GM19099 (cell line): ENCODE results near the gene DNAJC28.

Experiments used
- POLR2A ChIP-seq: IDR thresholded peaks from 3 replicates; pipeline ENCODE4 v1.6.1; 2011; ENCODE audit warnings: low read depth; ENCODE audit not compliant: insufficient read length; ENCODE audit errors: extremely low read depth

DNAJC28 gene

GRCh38 chr21:33458861-33459260 lies 32.7 kb downstream of the DNAJC28 start:
- no peak for TF ChIP-seq POLR2A

DNA sequence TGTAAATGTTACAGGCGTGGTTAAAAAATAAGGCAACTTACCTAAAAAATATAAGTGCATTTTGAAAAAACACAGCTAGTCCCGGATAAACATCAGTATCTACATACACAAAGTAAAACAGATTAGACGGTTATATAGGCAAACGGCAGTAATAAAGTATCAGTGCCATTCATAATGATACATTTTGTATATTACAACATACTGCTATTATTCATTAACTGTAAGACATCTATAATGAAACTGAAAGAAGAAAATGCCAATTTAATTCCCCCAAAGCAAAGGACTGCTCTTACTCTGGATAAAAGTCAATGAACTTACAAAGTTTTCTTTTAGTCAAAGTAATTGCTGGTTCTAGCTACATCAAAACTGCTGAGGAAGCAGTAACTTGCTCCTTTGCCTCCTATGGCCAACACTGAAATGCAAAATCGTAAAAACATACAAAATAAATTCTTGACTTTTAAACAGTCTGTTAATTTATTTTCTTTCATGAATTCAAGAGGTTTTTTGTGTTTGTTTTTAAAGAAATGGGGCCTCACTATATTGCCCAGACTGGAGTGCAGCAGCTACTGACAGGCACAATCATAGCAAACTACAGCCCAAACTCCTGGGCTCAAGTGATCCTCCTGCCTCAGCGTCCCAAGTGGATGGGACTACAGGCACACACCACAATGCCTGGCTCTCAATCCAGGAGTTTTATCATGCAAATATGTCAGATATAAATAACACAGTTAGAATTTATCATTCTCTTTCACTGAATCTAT lies 35.6 kb downstream of the DNAJC28 start:
- TF ChIP-seq POLR2A, result no peak

GRCh38 chr21:33452362-33452761 lies 39.2 kb downstream of the DNAJC28 start:
- no peak for TF ChIP-seq POLR2A

DNA sequence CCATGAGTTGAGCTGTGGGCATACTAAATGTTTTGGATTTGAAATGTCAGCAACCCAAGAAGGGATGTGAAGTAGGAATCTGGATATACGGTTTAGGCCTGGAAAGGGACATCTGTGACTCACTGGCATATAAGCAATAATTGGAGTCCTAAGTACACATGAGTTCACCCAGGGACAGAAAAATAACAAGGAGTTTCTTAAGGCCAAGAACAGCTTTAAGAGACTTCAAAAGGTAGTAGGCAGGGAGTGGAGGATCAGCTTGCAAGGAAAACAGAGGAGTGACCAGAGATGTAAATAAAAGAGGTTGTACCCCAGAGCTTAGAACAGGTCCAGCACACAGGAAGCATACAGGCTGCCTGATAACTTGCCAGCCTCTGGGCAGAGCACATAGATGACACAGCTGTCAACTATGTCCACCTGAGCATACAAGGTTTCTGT lies 39.9 kb downstream of the DNAJC28 start:
- no peak for TF ChIP-seq POLR2A

- no peak for TF ChIP-seq POLR2A
Measured at GRCh38 chr21:33449616-33450015, 41.9 kb downstream of the DNAJC28 start.

GRCh38 chr21:33444499-33444898 lies 47.0 kb downstream of the DNAJC28 start:
- no peak for TF ChIP-seq POLR2A

GRCh38 chr21:33443194-33443593 lies 48.3 kb downstream of the DNAJC28 start:
- no peak for TF ChIP-seq POLR2A

DNA sequence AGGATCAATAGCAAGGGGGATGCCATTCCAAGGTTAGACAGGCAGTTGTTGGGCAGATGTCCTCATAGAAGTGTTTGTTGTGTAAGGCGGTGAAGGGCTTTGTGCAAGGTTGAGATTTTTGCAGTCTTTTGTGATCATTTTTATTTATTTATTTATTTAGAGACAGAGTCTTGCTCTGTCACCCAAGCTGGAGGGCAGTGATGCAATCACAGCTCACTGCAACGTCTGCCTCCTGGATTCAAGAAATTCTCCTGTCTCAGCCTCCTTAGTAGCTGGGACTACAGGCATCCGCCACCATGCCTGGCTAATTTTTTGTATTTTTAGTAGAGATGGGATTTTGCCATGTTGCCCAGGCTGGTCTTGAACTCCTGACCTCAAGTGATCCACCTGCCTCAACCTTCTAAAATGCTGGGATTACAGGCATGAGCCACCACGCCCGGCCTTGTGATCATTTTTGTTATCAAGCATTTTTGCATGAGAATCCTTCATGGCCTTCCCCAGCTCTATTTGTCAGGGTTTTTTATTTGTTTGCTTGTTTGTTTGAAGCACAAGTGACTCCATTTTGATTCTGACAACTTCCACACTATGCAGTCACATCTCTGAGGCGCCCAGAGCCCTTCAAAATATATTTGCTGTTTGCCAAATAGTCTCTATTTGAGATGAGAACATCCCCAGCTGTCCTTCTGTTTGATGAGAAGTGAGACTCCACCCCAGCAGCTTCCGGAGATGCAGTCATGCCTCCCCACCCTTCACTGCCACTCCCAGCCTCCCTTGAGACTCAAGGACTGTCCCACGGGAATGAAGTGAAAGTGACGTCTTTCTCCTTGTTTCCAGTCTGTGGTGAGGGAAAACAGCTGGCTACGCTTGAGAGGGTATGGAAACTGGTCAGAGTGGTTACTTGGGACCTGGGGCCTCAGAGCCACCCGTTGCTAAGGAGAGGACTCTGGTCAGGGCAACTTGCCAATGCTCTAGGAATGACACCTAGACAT lies 49.7 kb downstream of the DNAJC28 start:
- TF ChIP-seq POLR2A, result no peak
